ENCODE measurements around the gene FETUB.

- TF ChIP-seq CHD2 (IDR thresholded peaks at IDR 0.05; ENCODE audit: low read length, partially characterized antibody) (no peak), FOSL2 (IDR thresholded peaks at IDR 0.05) (no peak), FOSL2 (CRISPR knock-in tag; IDR thresholded peaks at IDR 0.05) (no peak), CTCF (IDR thresholded peaks at IDR 0.05) (no peak), MAZ (IDR thresholded peaks at IDR 0.05; ENCODE audit: borderline replicate concordance, low read depth, low read length) (no peak), CHD4 (IDR thresholded peaks at IDR 0.05; ENCODE audit: borderline replicate concordance) (no peak), MYC (IDR thresholded peaks at IDR 0.05; ENCODE audit: borderline replicate concordance, low read length) (no peak)
Measured at GRCh38 chr3:186696522-186696921, 56.3 kb downstream of the FETUB start.
